ENCODE data around the gene ADARB2.

Gene ADARB2

GRCh38 chr10:1132584-1132983, 604.7 kb downstream of the ADARB2 start:
- no peak for DNase-seq

GRCh38 chr10:1130995-1131790, 606.1 kb downstream of the ADARB2 start:
- DNase-seq = no peak

GRCh38 chr10:1130226-1130625, 607.1 kb downstream of the ADARB2 start:
- DNase-seq = no peak

- no peak for DNase-seq
These were observed 608.7 kb downstream of the ADARB2 start for GRCh38 chr10:1128649-1129048.

- DNase-seq = no peak
These were observed 609.2 kb downstream of the ADARB2 start for GRCh38 chr10:1128115-1128514.

GRCh38 chr10:1127629-1128028, 609.7 kb downstream of the ADARB2 start:
- DNase-seq = no peak

All from suppressor macrophage treated with lipopolysaccharide for 1 hour (primary cell).